Measurements from ENCODE around the gene AFAP1.

- TF ChIP-seq POLR2A (IDR thresholded peaks at IDR 0.05) (no peak), CTCF (IDR thresholded peaks at IDR 0.05) (no peak)
These were observed 33.4 kb downstream of the AFAP1 start for GRCh38 chr4:7906171-7906701.
